Measurements from ENCODE around the gene CCL26. TPM values are rescaled to one million over a fixed set of nuclear protein-coding genes. Genes with fewer than 3 reads are reported as not detected.

The CCL26 gene
- total and polyA plus RNA-seq, 10 donors: 0.35 to 0.41 TPM; not detected in 8

GRCh38 chr7:75807452-75807851, 35.4 kb upstream of the CCL26 start:
- H3K4me1 ChIP-seq: no peaks in the 10 kb centered on the region
- H3K9me3 ChIP-seq: peaks cover 0 to 31% (median 21%) of the 10 kb centered on the region in 8 donors
- 83 to 95% (median 90%) methylated on average over 9 of the region's 9 CpGs for WGBS, 5 donors
- no peak for DNase-seq
- intact Hi-C loops (cut with DNase I; ENCODE audit: low total_unique reads): no loop called here
- TF ChIP-seq POLR2AphosphoS5 (IDR thresholded peaks at IDR 0.05) (no peak), CTCF (IDR thresholded peaks at IDR 0.05 in 8 of 11, conservative IDR thresholded peaks at IDR 0.05 in 3 of 11) (no peak), POLR2A (IDR thresholded peaks at IDR 0.05) (no peak)
- no peaks in the 10 kb centered on the region for H3K27me3 ChIP-seq (replicated peaks in 1 of 7)
- no peaks in the 10 kb centered on the region for H3K36me3 ChIP-seq
- no peak overlapping the region for H3K27ac ChIP-seq
- no peak overlapping the region for H3K4me3 ChIP-seq

- TF ChIP-seq POLR2A (IDR thresholded peaks at IDR 0.05) (no peak), POLR2AphosphoS5 (IDR thresholded peaks at IDR 0.05) (no peak), CTCF (IDR thresholded peaks at IDR 0.05 in 8 of 11, conservative IDR thresholded peaks at IDR 0.05 in 3 of 11) (no peak)
- Histone ChIP-seq H3K9me3 (peaks cover 0 to 31% (median 21%) of the 10 kb centered on the region in 8 donors), H3K27me3 (replicated peaks in 1 of 7) (no peaks in the 10 kb centered on the region), H3K27ac (no peak overlapping the region), H3K4me1 (no peaks in the 10 kb centered on the region), H3K4me3 (no peak overlapping the region), H3K36me3 (no peaks in the 10 kb centered on the region)
- intact Hi-C loops (cut with DNase I; ENCODE audit: low total_unique reads): no loop called here
- no peak for DNase-seq
- WGBS, 5 donors: 93 to 100% (median 97%) methylated on average over 4 of the region's 4 CpGs
These were observed 34.7 kb upstream of the CCL26 start for GRCh38 chr7:75806560-75807307.

GRCh38 chr7:75804705-75805104, 32.7 kb upstream of the CCL26 start:
- TF ChIP-seq POLR2A (IDR thresholded peaks at IDR 0.05) (no peak), POLR2AphosphoS5 (IDR thresholded peaks at IDR 0.05) (no peak), CTCF (IDR thresholded peaks at IDR 0.05 in 8 of 11, conservative IDR thresholded peaks at IDR 0.05 in 3 of 11) (no peak)
- WGBS, 5 donors: 55 to 94% (median 71%) methylated on average over 5 of the region's 5 CpGs

GRCh38 chr7:75804004-75804403, 32.0 kb upstream of the CCL26 start:
- intact Hi-C loops (cut with DNase I; ENCODE audit: low total_unique reads): no loop called here
- DNase-seq: no peak
- H3K27ac ChIP-seq: no peak overlapping the region
- H3K36me3 ChIP-seq: no peaks in the 10 kb centered on the region
- peaks cover 0 to 5% (median 0%) of the 10 kb centered on the region in 7 donors for H3K27me3 ChIP-seq (replicated peaks in 1 of 7)
- 91 to 95% (median 92%) methylated on average over 2 of the region's 2 CpGs for WGBS, 5 donors
- TF ChIP-seq POLR2AphosphoS5 (IDR thresholded peaks at IDR 0.05): no peak
- no peak for TF ChIP-seq POLR2A (IDR thresholded peaks at IDR 0.05)
- H3K4me1 ChIP-seq: no peaks in the 10 kb centered on the region
- H3K9me3 ChIP-seq: peaks cover 0 to 31% (median 21%) of the 10 kb centered on the region in 8 donors
- no peak overlapping the region for H3K4me3 ChIP-seq

More at GRCh38 chr7:75804705-75805104, 32.7 kb upstream of the CCL26 start:
- H3K4me3 ChIP-seq: no peak overlapping the region
- no peaks in the 10 kb centered on the region for H3K4me1 ChIP-seq
- H3K9me3 ChIP-seq: peaks cover 0 to 31% (median 21%) of the 10 kb centered on the region in 8 donors
- no peaks in the 10 kb centered on the region for H3K27me3 ChIP-seq (replicated peaks in 1 of 7)
- no peak overlapping the region for H3K27ac ChIP-seq
- H3K36me3 ChIP-seq: no peaks in the 10 kb centered on the region
- intact Hi-C loops (cut with DNase I; ENCODE audit: low total_unique reads): no loop called here
- no peak for DNase-seq
